ENCODE measurements around the gene ECHS1. TPM values are rescaled to one million over a fixed set of nuclear protein-coding genes. Genes with fewer than 3 reads are reported as not detected.
A peak's percentile ranks its signal among the peaks of the same experiment; 100 is the strongest.

Gene ECHS1
- total and polyA plus RNA-seq, 9 donors: 27.2 to 102 (median 68.9) TPM

DNA sequence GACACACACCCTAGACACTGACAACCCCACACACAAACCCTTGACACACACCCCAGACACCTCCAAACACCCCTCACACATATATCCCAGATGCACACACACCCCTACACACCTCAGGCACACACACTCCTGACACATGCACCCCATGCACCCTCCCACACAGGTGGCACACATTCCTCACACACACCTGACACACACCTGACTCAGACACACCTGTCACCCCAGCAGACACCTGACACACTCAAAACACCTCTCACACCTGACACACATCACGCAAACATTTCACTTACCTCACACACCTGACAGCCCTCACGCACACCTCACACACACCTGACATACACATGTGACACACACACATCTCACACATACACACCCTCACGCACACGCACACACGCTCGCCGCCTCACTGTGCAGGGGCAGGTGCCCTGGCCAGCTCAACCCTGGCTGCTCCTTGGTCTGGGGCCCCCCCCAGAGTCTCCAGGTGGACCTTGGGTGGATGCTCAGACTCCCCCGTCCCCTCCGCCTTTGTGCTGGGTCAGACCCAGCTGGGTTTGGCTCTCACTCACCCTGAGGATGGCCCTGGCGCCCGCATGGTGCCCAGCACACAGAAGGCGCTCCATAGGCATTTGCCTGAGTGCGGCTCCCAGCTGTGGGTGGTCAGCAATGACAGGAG, 33.3 kb downstream of the ECHS1 start:
- intact Hi-C loops (cut with DNase I): no loop called here
- whole genome bisulfite sequencing, 3 donors: 83 to 90% (median 89%) methylated on average over 13 of the region's 13 CpGs
- Histone ChIP-seq H3K9me3 (peaks cover 0 to 5% of the 10 kb centered on the region in 2 donors), H3K27me3 (peaks cover 6% of the 10 kb centered on the region), H3K27ac (no peak overlapping the region), H3K4me1 (ENCODE audit: insufficient read depth) (peaks cover 8% of the 10 kb centered on the region), H3K4me3 (no peak overlapping the region), H3K36me3 (no peaks in the 10 kb centered on the region)
- no peak for DNase-seq
- TF ChIP-seq EP300 (IDR thresholded peaks at IDR 0.05) (no peak), POLR2A (IDR thresholded peaks at IDR 0.05) (no peak)
- TF ChIP-seq, protein P1, sequence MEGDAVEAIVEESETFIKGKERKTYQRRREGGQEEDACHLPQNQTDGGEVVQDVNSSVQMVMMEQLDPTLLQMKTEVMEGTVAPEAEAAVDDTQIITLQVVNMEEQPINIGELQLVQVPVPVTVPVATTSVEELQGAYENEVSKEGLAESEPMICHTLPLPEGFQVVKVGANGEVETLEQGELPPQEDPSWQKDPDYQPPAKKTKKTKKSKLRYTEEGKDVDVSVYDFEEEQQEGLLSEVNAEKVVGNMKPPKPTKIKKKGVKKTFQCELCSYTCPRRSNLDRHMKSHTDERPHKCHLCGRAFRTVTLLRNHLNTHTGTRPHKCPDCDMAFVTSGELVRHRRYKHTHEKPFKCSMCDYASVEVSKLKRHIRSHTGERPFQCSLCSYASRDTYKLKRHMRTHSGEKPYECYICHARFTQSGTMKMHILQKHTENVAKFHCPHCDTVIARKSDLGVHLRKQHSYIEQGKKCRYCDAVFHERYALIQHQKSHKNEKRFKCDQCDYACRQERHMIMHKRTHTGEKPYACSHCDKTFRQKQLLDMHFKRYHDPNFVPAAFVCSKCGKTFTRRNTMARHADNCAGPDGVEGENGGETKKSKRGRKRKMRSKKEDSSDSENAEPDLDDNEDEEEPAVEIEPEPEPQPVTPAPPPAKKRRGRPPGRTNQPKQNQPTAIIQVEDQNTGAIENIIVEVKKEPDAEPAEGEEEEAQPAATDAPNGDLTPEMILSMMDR (IDR thresholded peaks at IDR 0.05): no peak

DNA sequence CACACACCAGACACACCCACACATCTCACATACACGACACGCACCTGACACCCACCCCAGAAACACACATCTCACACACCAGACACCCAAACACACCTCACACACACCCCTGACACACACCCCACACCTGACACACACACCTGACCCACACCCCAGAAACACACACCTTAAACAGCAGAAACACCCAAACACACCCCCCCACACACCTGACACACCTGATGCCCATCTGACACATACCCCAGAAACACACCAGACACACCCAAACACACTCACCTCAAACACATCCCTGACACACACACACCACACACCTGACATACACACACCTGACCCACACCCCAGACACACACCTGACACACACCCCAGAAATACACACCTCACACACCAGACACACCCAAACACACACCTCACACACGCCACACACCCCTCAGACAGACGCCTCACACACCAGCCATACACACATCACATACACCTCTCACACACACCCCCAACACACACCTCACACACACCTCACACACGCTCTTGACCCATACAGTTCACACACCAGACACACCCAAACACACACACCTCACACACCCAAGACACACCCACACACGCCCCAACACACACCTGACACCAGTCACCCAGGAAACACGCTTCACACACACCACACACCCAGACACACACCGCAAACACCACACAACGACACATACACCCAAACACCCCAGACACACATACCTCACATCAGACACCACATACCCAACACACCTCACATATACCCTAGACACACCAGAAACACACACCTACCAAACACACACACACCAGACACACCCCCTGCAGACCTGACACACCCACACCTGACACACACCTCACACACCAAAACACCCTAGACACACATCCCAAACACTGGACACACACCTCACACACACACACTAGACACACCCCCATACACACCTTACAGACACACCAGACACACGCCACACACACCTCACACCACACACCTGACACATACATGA, 34.8 kb downstream of the ECHS1 start:
- intact Hi-C loops (cut with DNase I): no loop called here
- H3K9me3 ChIP-seq: peaks cover 0 to 5% of the 10 kb centered on the region in 2 donors
- H3K27me3 ChIP-seq: peaks cover 6% of the 10 kb centered on the region
- no peak overlapping the region for H3K27ac ChIP-seq
- no peak overlapping the region for H3K4me3 ChIP-seq
- TF ChIP-seq, protein P1 (IDR thresholded peaks at IDR 0.05): no peak
- no peak for TF ChIP-seq POLR2A (IDR thresholded peaks at IDR 0.05)
- no peak for TF ChIP-seq EP300 (IDR thresholded peaks at IDR 0.05)
- no peak for DNase-seq
- peaks cover 8% of the 10 kb centered on the region for H3K4me1 ChIP-seq (ENCODE audit: insufficient read depth)
- no peaks in the 10 kb centered on the region for H3K36me3 ChIP-seq
- 86 to 89% (median 86%) methylated on average over 10 of the region's 10 CpGs for WGBS, 3 donors

DNA sequence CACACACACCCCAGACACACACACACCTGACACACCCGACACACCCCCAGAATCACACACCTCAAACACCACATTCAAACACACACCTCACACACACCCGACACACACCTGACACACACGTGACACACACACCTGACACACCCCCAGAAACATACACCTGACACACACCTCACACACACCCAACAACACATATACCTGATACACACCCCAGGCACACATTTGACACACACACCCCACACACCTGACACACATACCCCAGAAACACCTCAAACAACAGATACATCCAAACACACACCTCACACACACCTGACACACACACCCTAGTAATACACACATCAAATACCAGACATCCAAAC, 35.8 kb downstream of the ECHS1 start:
- no peak for DNase-seq
- intact Hi-C loops (cut with DNase I): no loop called here
- Histone ChIP-seq H3K4me3 (no peak overlapping the region), H3K27ac (no peak overlapping the region), H3K9me3 (peaks cover 0 to 5% of the 10 kb centered on the region in 2 donors), H3K36me3 (no peaks in the 10 kb centered on the region), H3K4me1 (ENCODE audit: insufficient read depth) (peaks cover 8% of the 10 kb centered on the region), H3K27me3 (peaks cover 6% of the 10 kb centered on the region)
- TF ChIP-seq POLR2A (IDR thresholded peaks at IDR 0.05) (no peak), EP300 (IDR thresholded peaks at IDR 0.05) (no peak)
- TF ChIP-seq, protein P1 (IDR thresholded peaks at IDR 0.05): no peak
- 76 to 83% (median 80%) methylated on average over 3 of the region's 3 CpGs for WGBS, 3 donors

DNA sequence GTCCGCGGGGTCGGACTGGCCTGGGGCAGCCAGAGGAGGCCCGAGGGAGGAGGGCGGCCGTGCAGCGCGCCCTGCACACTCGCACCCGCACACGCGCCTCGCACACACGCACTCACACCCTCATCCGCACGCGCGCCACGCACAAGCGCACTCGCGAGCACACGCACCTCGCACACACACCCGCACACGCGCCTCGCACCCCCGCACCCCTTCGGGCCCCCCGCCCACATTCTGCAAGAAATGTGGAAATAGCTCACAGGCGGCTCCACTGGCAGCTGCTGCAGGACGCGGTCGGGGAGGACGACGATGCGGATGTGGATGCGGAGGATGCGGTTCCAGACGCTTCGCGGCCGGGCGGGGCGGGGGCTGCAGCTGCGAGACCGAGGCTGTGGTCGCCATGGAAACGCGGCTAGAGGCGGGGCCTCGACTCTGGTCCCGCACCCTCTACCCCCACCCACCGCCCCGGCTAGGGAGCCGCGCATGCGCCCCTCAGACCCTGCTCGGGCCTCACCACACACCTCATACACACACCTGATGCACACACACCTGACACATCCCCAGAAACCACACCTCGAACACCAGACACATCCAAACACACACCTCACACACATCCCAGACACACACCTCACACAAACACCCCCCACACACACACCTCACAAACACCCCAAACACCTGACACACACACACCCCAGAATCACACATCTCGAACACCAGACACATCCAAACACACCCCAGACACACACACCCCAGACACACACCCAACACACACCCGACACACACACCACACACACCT, 36.4 kb downstream of the ECHS1 start, which contains the start of gene CALY:
CALY (minus strand) TSS at position 320 of the 793 bp plus-strand sequence. CDS start 7,907 bp downstream, outside the sequence.
- peaks cover 8% of the 10 kb centered on the region for H3K4me1 ChIP-seq (ENCODE audit: insufficient read depth)
- H3K27me3 ChIP-seq: peaks cover 6% of the 10 kb centered on the region
- intact Hi-C loops (cut with DNase I): no loop called here
- peaks cover 0 to 5% of the 10 kb centered on the region in 2 donors for H3K9me3 ChIP-seq
- H3K27ac ChIP-seq: no peak within 1 kb of the TSS
- no peaks in the 10 kb centered on the region for H3K36me3 ChIP-seq
- peak in 1 of 5 donors; percentile 22 for DNase-seq
- H3K4me3 ChIP-seq: peak within 1 kb of the TSS; percentile 28
- TF ChIP-seq POLR2A (IDR thresholded peaks at IDR 0.05): no peak
- no peak for TF ChIP-seq EP300 (IDR thresholded peaks at IDR 0.05)
- TF ChIP-seq, protein P1 (IDR thresholded peaks at IDR 0.05): no peak
- WGBS, 3 donors: 6 to 9% (median 7%) methylated on average over 42 to 63 of the region's 63 CpGs
